ENCODE data around the gene ARPC1A.
A peak's percentile ranks its signal among the peaks of the same experiment; 100 is the strongest.

ARPC1A gene

DNA sequence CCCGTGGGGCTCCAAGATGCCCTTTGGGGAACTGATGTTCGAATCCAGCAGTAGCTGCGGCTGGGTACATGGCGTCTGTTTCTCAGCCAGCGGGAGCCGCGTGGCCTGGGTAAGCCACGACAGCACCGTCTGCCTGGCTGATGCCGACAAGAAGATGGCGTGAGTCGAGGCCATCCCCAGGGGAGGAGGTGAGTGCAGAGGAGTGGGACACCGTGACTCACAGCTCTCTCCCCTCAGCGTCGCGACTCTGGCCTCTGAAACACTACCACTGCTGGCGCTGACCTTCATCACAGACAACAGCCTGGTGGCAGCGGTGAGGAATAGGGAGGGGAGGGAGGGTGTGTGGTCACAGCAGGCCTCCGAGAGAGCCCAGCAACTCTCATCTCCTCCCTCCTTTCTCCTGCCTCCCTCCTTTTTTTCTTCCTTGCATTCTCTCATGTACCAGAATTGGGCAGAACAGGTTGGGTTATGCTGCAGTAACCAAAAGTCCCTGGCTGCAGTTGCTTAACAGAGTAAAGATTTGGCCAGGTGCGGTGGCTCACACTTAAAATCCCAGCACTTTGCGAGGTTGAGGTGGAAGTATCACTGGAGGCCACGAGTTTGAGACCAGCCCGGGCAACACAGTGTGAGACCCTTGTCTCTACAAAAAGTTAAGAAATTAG lies 65.4 kb downstream of the ARPC1A start:
- DNase-seq (ENCODE audit: low spot score): no peak

DNA sequence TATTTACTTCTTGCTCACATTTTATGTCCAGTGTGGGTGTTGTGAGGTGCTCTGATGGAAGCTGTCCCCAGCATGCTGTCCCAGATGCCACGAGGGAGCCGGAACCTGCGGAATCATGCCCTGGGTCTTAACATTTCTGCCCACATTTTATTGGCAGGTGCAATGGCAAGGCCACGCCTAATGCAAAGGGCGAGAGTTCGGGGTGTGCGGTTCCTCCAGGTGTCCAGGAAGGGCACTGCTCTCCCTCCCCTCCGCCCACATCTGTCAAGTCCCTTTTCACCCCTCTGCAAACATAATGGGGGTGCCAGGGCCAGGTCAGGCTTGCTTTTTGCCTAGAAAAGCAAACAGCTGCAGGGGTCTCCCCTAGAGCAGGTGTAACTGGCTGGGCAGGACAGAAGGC lies 66.3 kb downstream of the ARPC1A start:
- no peak for DNase-seq (ENCODE audit: low spot score)

DNA sequence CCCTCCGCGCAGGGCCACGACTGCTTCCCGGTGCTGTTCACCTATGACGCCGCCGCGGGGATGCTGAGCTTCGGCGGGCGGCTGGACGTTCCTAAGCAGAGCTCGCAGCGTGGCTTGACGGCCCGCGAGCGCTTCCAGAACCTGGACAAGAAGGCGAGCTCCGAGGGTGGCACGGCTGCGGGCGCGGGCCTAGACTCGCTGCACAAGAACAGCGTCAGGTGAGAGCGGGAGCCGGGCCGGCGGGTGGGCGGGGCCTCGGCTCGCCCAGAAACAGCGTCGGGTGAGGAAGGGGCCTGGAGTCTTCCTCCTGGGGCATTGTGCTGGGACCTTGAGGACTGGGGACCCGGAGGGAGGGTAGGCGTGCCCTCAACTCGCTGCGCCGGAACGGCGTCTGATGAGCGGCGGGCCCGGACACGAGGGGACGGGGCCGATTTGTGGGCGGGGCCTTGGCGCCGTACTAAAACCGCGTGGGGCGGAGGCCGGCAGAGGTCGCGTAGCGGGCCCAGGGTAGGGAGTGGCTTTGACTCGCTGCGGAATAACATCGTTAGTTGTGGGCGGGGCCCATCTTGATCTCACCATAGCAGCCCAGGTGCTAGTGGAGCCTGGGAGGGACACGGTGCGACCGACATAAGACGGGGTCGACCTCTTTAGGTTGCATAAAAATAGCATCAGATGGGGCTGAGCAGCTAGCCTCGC lies 67.1 kb downstream of the ARPC1A start:
- peak; percentile 60 for DNase-seq (ENCODE audit: low spot score)

DNA sequence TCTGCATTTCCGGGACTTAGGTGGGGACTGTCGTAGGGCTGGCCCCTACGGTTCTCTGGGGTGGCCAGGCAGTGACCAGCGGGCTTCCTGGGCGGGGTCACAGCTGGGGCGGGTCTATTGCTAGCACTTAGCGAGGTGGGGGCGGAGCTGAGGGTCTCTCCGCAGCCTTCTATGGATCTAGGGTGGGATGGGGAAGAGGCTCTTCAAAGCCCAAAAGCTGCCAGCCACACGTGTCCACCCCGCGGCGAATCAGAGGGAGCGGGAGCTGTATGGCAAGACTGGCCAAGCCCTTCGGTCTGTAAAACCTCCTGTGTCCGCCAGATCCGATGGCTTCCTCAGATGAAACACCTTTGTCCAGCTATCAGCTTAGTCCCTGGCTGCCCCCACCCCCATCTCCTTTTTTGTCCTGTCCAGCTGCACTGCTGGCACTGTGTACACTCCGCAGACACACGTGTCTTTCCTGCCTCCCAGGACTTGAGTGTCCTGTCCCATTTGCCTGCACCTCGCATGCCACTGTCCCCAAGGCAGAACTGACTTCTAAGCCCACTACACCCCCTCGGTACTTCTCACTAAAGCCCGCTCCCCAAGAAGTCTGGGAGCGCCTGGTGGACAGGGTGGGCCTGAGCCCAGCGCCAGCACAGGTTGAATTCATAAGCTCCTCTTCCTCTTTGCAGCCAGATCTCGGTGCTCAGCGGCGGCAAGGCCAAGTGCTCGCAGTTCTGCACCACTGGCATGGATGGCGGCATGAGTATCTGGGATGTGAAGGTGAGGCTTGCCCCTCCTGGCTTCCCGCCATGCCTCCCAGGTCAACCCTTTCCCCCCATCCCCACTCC lies 67.9 kb downstream of the ARPC1A start:
- DNase-seq (ENCODE audit: low spot score): no peak

DNA sequence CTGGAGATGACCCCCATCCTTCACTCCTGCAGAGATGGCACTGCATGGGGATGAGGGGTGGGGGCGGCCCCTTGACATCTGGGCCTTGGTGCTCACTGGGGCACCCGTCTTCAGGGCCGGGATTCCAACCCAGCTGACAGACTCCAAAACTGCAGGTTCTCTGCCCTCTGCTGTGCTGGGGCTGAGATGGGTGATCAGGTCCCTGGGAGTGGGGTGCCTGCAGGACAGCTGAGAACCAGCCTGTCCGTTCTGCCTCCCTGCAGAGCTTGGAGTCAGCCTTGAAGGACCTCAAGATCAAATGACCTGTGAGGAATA lies 68.4 kb downstream of the ARPC1A start:
- DNase-seq (ENCODE audit: low spot score): no peak

DNA sequence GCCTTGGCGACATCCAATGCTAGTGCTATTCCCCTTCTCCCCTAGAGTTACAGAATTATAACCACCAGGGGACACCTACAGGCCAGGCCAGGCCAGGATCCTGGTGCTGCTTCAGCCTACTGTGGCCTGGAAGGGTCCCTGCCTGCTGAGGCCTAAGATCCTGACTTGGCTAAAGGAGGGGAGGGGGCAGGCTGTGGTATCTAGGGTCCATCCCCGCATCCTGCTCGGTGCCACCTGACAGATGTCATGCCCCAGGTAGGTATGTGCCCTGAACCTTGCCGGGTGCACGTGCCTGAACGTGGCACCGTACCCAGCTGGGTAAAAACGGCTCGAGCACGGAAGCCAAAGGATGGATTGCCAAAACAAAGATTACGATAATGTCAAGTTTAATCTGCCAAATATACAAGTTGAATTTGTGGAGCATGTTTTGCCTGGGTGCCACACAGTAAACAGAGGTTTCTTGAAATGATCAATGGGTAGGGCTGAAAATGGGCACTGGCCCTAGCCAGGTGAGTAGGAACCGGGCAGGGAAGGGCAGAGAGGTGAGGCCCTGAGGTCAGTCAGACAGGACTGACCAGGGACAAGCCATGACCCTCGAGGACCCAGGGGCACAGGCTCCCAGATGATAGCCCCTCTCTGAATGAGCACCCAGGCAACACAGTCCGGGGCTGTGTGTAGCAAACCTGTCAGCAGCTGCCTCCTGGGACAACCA lies 70.1 kb downstream of the ARPC1A start:
- no peak for DNase-seq (ENCODE audit: low spot score)

DNA sequence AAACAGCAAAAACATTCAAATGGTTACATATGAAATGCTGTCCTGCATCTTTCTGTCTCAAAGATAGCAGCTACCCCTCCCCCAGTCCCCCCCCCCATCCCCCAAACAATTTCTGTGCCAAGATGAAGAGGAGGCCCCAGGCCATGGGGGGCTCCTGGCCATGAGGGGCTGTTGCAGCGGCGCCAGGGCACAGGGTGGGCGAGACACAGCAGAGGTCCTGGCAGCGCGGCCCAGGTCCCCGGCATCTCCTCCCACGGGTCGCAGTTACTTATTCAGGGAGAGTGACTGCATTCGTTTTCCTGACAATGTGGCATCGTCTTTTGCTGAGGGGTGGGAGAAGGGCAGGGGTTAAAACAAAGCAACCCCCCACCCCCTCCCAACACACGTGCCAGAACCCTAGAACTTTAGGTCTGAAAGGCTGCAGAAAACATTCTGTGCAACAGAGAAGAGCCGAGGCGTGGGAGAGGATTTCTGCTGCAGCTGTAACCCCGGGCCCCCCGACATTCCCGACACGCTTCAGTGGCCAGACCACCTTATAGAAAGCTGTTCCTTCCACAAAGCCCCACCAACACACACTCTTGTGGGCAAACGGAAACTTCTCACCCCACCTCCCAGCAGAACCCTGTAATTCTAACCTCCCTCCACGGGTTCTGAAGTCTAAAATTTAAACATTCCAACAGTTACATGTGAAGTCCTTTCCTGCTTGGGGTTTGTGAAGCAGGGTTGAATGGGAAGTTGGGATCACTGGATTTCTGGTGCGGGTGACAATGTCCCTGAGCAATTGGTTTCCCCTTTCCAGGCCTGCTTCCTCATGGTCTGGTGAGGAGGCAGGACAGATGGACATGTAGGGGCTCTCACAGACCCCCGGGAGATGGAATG lies 71.0 kb downstream of the ARPC1A start:
- DNase-seq (ENCODE audit: low spot score): no peak

DNA sequence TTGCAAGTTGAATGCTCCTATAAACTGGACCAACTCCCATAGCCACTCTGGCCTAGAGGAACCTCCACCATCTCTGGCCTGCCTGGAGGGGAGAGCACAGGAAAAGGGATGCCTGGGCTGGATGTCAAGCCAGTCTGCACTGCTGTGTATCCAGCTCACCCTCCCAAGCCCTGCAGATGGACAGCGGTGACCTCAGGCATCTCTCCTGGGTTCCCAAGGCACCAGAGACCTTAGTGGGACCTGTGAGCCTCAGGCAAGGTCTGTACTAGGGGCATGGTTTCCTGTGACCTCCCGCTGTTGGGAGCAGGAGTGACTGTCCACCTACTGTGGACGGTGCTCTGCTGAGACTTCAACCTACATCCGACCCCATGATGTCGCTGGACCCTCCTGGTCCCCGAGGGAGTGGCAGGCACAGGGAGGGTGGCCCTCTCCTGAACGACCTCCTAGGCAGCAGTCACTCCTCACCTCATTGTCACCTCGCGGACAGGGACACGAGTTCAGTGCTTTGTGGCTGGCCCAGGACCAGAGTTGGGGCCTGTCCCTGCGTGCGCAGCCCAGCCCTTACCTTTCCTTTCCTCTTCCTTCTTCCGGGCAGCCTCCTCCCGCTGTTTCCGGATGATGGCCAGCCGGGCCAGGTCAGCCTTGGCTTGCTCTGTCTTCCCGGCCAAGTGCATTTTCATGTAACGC lies 71.7 kb downstream of the ARPC1A start:
- DNase-seq (ENCODE audit: low spot score): no peak

DNA sequence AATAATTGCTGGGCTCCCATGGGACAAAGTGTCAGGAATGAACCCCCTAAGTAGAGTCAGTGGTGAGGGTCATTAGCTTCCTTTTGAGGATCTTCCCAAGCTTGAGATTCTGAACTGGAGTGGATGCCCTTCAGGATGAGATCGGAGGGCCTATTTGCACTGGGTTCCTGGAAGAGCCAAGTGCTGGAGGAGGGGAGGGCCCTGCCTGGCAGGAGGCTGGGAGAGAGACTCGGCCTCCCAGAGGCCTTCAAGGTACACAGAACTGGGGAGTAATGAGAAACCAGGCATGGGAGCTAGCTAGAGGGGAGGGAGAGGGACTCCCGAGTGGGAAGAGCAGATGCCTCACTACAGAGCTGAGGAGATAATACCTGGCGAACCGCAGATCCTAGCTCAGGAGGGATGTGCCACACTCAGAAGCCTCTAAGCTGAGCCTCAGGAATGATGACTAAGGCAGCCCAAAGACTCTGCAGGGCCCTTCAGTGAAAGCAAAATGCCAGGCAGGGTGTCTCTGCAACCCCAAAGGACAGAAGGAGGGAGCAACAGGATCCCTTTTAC lies 73.3 kb downstream of the ARPC1A start:
- DNase-seq (ENCODE audit: low spot score): no peak

DNA sequence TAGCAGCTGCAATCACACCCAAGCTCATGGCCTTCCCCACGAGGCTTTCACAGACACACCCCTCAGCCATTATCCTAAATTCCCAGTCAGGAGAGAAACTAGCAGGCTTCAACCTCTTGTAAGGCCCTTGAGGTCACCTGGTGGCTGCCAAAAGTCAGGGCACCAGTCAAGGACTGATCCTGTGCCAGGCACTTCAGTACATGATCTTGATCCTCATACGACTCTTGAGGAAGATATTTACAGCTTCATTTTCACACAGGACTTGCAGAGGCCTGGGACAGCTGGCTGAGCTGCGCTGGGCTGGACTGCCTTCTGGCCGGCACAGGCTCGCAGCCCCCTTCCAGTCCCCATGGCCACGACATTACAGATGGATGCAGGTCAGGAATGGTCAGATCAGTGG lies 73.9 kb downstream of the ARPC1A start:
- DNase-seq (ENCODE audit: low spot score): no peak

DNA sequence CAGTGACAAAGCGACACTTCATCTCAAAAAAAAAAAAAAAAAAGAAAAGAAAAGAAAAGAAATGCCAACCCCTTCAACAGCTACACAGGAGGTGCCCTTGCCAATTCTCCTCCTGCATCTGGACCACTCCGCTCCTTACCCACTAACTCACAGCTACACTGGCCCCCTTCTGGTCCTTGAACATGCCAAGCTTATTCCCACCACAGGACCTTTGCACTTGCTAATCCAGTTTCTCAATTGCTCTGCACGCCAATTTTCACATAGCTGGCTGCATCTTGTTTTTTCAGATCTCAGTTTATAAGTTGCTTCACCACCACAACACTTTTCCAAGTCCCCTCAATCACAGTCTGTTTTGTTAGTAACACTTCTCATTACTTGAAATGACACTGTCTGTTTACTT lies 77.2 kb downstream of the ARPC1A start:
- no peak for DNase-seq (ENCODE audit: low spot score)

DNA sequence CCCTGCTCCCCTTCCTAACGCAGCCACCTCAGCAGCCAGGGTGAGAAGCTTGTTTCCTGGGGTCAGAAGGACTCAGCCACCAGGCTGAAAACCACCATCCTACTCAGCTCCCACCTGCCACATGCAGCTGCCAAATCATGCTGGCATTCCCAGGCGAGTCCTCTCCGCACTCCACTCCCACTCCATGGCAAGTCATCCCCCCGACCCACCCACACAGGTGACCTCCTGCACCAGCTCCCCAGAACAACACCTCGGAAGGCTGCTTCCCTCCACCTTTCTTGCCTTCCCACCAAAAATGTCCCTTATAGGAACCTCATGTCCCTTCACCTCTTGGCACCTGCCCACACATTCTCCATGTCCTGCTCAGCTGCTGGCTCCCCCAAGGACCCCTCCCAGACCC lies 78.1 kb downstream of the ARPC1A start:
- no peak for DNase-seq (ENCODE audit: low spot score)

DNA sequence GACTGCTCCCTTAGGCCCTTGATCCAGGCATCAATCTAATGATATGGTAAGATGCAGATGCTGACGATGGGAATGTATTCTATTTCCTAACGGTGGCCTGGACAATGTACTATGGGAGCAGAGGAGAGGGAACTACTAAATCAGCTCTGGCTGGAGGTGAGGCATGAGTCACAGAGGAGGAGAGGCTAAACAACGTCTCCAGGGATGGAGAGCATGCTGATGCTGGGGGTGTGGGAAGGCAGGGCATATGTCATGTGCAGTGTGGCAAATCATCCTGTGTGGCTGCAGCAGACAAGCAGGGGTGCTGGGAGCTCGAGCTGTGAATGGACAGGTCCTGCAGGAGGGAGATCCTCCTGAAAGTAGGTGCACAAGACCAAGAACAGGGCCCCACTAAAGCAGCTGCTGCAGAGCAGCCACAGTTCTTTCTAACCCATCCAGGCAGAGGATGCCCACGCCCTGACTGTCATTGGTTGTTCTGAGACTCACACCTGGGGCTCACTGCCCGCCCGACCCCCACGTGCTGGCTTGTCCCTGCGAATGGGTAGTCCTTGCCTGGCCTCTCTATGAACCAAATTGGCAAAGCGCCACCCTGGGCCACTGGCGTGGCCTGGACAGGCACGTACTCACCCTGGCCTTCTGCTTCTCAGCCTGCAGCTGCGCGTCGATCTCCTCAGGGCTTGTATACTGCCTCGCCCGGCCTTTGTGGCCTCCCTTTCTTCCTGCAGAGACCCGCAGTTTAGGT lies 78.7 kb downstream of the ARPC1A start:
- peak; percentile 43 for DNase-seq (ENCODE audit: low spot score)

DNA sequence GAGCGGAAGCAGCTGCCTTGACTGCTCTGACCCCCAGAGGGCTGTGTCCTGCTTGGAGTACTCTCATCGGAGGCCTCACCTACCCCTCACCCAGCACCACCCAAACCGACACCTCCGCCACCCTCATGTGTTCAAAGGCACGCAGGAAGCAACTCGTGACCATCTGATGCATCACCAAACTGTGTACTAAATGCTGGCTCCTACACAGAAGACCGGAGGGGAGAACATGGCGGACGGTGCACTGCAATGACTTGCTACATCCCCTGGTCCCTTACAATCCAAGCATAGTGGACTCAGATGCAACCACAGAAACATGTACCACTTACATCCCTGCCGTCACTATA lies 79.3 kb downstream of the ARPC1A start:
- no peak for DNase-seq (ENCODE audit: low spot score)

DNA sequence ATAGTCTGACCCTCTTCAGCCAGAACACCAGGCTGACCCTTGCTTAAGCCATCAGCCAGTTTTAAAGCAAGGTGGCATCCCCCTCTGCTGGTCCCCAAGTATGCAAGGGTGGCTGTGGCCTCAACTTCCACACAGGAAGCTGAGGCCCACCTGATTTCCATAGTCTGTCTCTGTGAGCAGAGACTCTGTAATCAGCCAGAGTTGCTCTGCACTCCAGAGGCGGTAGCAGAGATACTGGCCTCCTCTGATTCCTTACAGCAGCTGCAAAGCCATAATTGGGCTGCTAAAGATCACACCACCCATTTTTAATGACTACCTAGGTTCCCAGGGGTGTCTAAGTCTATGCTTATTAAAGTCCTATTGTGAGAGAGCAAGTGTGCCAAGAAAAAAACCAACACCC lies 80.9 kb downstream of the ARPC1A start:
- DNase-seq (ENCODE audit: low spot score): no peak

DNA sequence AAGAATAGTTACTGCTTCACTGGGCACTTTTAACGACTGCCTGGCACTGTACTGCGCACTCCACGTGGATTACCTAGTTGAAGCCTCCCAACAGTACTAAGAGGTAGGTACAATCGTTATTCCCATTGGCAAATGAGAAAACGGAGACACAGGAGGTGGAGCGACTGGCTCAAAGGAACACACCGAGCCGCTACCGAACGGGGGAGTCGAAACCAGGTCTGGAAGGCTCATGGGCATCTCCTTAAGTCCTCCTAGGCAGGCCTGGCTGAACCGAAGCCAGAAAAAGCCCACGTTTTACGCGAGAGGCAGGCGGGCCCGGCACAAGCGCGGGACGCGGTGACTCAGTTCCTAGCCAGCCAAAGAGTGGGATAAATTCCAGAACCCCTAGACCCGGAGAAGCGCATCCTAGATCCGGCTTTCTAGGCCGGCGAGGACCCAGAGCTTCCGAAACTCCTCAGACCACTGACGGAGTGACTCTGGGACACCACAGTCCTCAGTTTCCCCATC lies 82.2 kb downstream of the ARPC1A start:
- peak; percentile 89 for DNase-seq (ENCODE audit: low spot score)

DNA sequence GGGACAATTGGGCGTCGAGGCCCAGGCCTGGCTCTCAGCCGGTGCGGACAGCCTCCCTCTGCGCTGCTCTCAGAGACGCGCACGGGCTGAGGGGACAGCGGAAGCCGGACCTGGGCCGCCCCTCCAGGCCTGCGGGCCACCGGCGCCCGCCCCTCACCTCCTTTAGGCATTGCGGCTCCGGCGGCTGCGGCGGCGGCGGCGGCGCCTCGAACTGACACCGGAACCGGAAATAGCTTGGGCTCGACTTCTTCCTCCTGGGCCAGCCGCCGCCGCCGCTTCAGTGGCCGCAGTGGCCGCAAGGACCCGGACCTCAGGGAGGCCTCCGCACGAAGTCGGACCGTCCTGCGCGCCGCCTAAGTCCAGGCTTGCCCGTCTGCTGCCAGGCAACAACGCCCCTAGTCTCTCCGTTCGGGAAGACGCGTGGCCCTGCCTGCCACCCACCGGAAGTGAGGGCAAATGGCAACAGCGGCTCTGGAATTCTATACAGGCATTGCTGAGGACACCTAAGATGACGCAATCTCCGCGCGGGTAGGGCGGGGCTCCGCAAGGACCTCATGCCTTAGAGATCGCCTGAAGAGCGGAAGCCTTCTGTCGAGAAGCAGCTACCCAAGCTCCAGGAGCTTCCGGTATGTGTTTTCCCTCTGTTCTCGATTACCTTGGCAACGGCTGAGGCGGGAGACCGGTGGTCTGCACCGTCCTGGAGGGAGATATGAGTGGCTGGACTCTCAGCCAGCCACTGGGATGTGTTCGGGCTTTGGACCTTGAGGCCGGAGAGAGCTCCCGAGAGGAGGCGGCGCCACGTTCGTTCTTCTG lies 82.9 kb downstream of the ARPC1A start, which contains the start of the genes BUD31 and PDAP1:
Gene BUD31, plus strand, starts transcription at position 591 of the 813 bp plus-strand sequence. CDS start 2,124 bp downstream, outside the sequence.
Gene PDAP1, minus strand, starts transcription at position 219 of the 813 bp plus-strand sequence. Its CDS starts 49 bp downstream, at position 170.
- DNase-seq (ENCODE audit: low spot score): peak; percentile 96

DNA sequence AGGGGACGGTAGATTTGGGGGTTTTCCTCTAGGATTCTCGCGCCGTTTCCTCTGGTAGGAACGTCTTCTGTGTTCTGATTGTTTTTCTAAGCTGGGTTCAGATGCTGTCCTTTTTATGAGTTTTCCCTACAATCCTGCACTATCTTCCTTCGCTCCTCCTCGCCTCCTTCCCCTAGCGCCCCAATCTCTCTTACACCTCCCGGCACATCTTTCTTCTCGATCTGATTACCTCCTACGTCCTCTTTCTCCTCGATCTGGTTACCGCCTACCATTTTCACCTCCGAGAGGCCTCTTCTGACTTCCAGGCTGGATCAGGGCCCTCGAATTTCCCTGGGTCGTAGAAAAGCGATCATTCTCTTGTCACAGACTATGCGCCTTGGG lies 83.5 kb downstream of the ARPC1A start:
- no peak for DNase-seq (ENCODE audit: low spot score)

DNA sequence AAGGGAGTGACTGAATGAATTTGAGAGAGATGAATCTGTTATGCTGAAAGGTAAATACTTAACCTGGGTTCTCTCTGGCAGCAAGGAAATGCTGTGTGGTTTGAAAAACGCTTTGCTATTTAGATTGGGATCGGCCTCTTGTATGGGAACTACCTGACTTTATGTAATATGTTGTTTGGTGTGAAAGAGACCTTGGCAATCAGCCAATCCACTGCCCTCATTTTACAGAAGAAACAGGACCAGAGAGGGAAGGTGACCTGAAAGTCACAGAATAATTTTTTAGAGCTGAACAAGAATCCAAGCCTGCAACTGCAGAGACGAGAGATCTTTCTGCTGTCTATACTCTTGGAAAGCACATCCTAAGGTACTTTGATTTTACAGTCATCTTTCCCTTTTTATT lies 84.1 kb downstream of the ARPC1A start:
- no peak for DNase-seq (ENCODE audit: low spot score)

All from AG08395 (cell line).